Measurements from ENCODE around the gene BCL2L1.

BCL2L1 gene

DNA sequence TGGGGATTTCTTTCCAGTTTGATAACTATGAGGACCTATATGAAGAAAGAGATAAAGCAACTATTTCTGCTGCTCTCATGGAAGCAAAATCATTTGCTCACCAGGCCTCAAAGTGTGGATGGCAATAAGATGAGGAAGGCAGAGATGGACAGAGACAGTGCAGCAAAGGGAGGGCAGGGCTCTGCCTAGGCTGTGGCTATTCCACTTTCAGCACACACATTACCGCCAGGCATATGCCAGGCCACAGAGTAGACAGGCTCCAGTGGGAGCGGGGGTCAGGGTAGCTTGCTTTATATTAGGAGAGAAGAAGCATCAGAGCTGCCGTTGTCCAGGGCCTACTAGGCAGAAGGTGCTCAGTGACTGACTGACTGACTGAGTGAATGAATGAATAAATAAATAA is 40.9 kb downstream of the BCL2L1 start:
- Histone ChIP-seq H3K27ac (ENCODE audit: low read depth in 2 of 2, low read length in 2 of 2) (no peak overlapping the region), H3K4me1 (ENCODE audit: control insufficient read depth in 2 of 2, insufficient read depth in 2 of 2, low read length in 2 of 2) (peaks cover 12 to 19% of the 10 kb centered on the region in 2 donors), H3K27me3 (ENCODE audit: control insufficient read depth in 2 of 2, insufficient read depth in 2 of 2, low read length in 2 of 2) (no peaks in the 10 kb centered on the region), H3K9ac (ENCODE audit: low read depth in 1 of 2, low read length in 2 of 2) (no peak overlapping the region), H3K9me3 (ENCODE audit: control insufficient read depth in 2 of 2, low read length in 2 of 2) (no peaks in the 10 kb centered on the region), H3K36me3 (ENCODE audit: control insufficient read depth in 2 of 2, insufficient read depth in 2 of 2, low read length in 2 of 2) (peaks cover 21 to 23% of the 10 kb centered on the region in 2 donors), H3K4me3 (ENCODE audit: low read length in 2 of 2) (no peak overlapping the region)

DNA sequence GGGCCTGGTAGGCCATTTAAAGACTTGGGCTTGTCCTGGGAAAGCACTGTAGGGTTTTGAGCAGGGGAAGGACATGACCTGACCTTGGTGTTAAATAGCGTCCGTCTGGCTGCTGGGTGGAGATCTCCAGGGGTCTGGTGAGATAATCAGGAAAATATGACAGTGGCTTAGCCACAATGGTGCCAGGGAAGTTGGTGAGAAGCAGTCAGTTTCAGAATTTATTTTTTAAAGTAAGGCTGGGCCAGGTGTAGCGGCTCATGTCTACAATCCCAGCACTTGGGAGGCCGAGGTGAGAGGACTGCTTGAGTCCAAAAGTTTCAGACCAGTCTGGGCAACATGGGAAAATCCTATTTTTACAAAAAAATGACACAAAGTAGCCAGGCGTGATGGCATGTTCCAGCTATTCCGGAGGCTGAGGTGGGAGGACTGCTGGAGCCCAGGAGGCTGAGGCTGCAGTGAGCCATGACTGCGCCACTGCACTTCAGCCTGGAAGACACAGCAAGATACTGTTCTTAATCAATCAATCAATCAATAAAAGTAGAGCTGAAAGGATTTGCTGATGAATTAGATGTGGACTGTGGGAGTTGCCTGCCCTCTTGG is 41.4 kb downstream of the BCL2L1 start:
- H3K9me3 ChIP-seq (ENCODE audit: control insufficient read depth in 2 of 2, low read length in 2 of 2) = no peaks in the 10 kb centered on the region
- H3K36me3 ChIP-seq (ENCODE audit: control insufficient read depth in 2 of 2, insufficient read depth in 2 of 2, low read length in 2 of 2) = peaks cover 23 to 26% of the 10 kb centered on the region in 2 donors
- no peak overlapping the region for H3K9ac ChIP-seq (ENCODE audit: low read depth in 1 of 2, low read length in 2 of 2)
- H3K27me3 ChIP-seq (ENCODE audit: control insufficient read depth in 2 of 2, insufficient read depth in 2 of 2, low read length in 2 of 2) = no peaks in the 10 kb centered on the region
- H3K4me3 ChIP-seq (ENCODE audit: low read length in 2 of 2) = no peak overlapping the region
- peaks cover 14 to 18% of the 10 kb centered on the region in 2 donors for H3K4me1 ChIP-seq (ENCODE audit: control insufficient read depth in 2 of 2, insufficient read depth in 2 of 2, low read length in 2 of 2)
- H3K27ac ChIP-seq (ENCODE audit: low read depth in 2 of 2, low read length in 2 of 2) = no peak overlapping the region

DNA sequence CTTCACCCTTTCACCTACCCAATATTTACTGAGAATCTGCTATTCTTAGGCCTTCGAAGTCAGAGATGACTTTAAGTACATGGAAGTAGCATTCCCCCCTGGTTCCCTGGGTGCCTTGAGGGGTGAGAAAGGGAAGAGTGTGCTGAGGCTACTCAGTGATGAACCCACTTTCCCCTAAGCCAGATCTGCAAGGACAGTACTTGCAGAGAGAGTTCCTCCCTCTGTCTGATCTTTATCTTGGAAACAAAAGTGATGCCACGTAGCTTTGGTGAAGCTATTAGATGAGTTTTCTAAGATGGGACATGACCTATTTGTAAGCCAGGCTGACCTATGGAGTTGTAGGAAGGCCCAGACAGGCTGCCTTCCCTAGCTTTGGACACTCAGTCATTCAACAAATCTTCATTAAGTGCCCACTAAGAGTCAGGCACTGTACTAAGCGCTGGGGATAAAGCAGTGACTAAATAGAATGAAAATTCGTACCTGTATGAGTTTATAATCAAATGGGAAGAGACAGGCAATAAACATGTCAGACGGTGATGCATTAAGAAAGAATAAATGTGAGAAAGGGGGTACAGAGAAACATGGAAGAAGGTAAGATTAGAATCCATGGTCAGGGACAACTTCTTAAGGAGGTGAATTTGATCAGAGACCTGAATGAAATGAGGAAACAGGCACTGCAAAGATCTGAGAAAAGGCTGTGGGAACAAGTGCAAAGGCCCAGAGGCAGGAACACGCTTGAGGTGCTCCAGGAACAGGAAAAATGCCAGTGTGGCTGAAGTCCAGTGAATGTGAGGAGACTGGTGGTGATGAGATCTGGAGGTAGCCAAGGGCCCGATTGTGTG is 42.2 kb downstream of the BCL2L1 start:
- peaks cover 21 to 26% of the 10 kb centered on the region in 2 donors for H3K36me3 ChIP-seq (ENCODE audit: control insufficient read depth in 2 of 2, insufficient read depth in 2 of 2, low read length in 2 of 2)
- H3K27ac ChIP-seq (ENCODE audit: low read depth in 2 of 2, low read length in 2 of 2) = no peak overlapping the region
- H3K4me1 ChIP-seq (ENCODE audit: control insufficient read depth in 2 of 2, insufficient read depth in 2 of 2, low read length in 2 of 2) = peaks cover 17 to 22% of the 10 kb centered on the region in 2 donors
- no peak overlapping the region for H3K9ac ChIP-seq (ENCODE audit: low read depth in 1 of 2, low read length in 2 of 2)
- H3K4me3 ChIP-seq (ENCODE audit: low read length in 2 of 2) = no peak overlapping the region
- H3K9me3 ChIP-seq (ENCODE audit: control insufficient read depth in 2 of 2, low read length in 2 of 2) = no peaks in the 10 kb centered on the region
- H3K27me3 ChIP-seq (ENCODE audit: control insufficient read depth in 2 of 2, insufficient read depth in 2 of 2, low read length in 2 of 2) = no peaks in the 10 kb centered on the region

DNA sequence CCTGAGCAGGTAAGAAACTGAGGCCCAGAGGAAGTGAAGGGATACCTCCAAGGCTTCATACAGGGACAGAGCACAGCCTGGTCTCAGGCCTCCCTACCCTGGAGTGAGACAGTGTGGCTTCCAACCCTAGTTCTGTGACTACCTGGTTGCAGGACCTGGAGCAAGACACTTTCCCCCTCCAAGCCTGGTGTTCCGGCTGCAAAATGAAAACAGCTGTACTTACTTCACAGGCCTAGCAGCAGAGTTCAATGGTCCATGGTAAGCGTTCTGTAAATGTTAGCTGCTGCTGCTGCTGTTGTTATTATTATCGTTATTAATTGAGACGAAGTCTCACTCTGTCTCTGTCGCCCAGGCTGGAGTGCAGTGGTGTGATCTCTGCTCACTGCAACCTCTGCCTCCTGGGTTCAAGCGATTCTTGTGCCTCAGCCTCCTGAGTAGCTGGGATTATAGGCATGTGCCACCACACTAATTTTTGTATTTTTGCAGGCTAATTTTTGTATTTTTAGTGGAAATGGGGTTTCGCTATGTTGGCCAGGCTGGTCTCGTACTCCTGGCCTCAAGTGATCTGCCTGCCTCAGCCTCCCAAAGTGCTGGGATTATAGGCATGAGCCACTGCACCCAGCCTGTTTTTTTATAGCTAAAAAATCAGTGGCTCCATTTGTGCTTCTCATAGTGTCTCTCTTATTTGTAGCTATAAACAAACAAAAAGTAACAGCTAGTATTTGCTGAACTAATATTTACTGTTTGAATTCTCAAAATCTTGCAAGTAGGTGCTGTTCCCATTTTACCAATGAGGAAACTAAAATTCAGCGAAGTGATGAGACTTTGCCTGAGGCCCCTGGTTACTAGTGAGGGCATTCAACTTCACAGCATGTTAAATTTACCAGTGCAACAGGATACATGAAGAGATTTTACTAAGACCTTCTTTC is 43.0 kb downstream of the BCL2L1 start:
- peaks cover 23 to 27% of the 10 kb centered on the region in 2 donors for H3K4me1 ChIP-seq (ENCODE audit: control insufficient read depth in 2 of 2, insufficient read depth in 2 of 2, low read length in 2 of 2)
- H3K27ac ChIP-seq (ENCODE audit: low read depth in 2 of 2, low read length in 2 of 2) = no peak overlapping the region
- no peaks in the 10 kb centered on the region for H3K9me3 ChIP-seq (ENCODE audit: control insufficient read depth in 2 of 2, low read length in 2 of 2)
- peaks cover 21 to 31% of the 10 kb centered on the region in 2 donors for H3K36me3 ChIP-seq (ENCODE audit: control insufficient read depth in 2 of 2, insufficient read depth in 2 of 2, low read length in 2 of 2)
- H3K9ac ChIP-seq (ENCODE audit: low read depth in 1 of 2, low read length in 2 of 2) = no peak overlapping the region
- H3K4me3 ChIP-seq (ENCODE audit: low read length in 2 of 2) = no peak overlapping the region
- no peaks in the 10 kb centered on the region for H3K27me3 ChIP-seq (ENCODE audit: control insufficient read depth in 2 of 2, insufficient read depth in 2 of 2, low read length in 2 of 2)

DNA sequence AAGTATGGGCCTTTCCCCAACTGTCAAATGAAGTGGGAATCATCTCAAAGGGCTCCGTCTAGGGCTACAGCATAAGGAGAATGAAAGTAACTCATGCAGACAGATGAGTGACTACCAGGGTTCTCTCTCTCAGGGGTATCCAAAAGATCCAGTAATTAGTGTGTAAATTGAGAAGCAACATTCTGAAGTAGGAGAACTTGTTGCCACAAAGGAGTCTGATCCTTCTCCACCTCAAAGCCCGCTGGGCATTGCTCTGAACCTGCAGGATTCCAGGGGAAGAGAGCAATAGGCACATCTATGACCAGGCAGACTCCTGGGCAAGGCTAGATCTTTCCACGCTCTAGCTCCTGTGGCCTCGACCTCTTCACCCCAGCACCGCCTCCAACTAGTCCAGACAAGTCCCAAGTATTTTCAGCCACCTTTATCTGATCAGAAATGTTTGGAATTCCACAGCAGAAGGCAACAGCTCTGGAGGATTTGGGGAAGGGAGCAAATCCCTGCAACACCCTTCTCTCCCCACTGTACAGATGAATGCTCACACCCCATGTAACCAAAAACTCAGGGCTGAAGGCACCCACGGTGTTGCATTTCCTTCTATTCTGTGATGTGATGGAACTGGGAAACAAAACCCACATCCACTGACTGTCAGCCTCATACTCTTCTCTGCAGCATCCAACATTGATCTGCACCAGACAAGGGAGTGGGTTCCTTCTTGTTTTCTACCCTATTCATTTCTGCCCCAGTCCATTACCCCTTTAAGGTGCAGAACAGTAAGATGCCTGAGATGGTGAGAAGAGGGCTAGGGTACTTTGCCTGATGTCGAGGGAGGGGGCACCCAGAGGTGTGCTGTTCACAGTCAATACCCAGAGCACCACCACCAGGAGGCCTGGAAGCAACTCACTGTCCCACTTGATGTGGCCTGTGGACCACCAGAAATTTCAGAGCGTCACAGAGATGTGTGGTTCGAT is 44.0 kb downstream of the BCL2L1 start:
- Histone ChIP-seq H3K27ac (ENCODE audit: low read depth in 2 of 2, low read length in 2 of 2) (no peak overlapping the region), H3K4me1 (ENCODE audit: control insufficient read depth in 2 of 2, insufficient read depth in 2 of 2, low read length in 2 of 2) (peaks cover 23 to 27% of the 10 kb centered on the region in 2 donors), H3K9me3 (ENCODE audit: control insufficient read depth in 2 of 2, low read length in 2 of 2) (no peaks in the 10 kb centered on the region), H3K4me3 (ENCODE audit: low read length in 2 of 2) (no peak overlapping the region), H3K9ac (ENCODE audit: low read depth in 1 of 2, low read length in 2 of 2) (no peak overlapping the region), H3K36me3 (ENCODE audit: control insufficient read depth in 2 of 2, insufficient read depth in 2 of 2, low read length in 2 of 2) (peaks cover 18 to 31% of the 10 kb centered on the region in 2 donors), H3K27me3 (ENCODE audit: control insufficient read depth in 2 of 2, insufficient read depth in 2 of 2, low read length in 2 of 2) (no peaks in the 10 kb centered on the region)

DNA sequence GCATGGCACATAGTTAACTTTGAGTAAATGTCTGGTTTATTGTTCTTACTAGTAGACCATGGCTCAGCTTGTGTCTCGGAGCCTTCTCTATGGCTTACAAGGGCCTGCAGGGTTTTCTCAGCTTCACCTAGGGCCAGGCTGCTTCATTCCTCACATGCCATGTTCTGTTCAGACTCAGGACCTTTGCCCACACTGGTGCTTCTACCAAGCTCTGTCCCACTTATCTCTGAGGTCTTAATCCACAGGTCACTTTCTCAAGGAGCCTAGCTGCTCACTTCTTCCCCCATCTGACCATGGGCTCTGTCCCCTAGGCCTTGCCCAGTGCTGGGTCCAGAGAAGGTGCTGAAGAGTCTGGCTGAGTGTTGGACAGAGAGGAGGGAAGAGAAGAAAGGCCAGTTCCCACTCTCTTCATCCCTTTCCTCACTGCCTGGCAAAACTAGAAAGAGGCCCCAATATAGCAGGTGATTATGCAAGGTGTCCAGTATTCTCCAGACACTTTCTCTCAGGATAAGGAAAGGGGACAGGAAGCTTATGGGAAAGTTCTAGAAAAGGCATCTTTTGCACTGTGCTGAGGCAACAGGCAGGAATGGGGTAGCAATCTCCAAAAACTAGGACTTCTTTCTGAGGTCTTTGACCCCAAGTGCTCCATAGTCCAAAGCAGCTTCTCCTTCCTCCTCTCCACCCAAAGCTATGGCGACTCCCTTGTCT is 45.0 kb downstream of the BCL2L1 start:
- H3K4me1 ChIP-seq (ENCODE audit: control insufficient read depth in 2 of 2, insufficient read depth in 2 of 2, low read length in 2 of 2) = peaks cover 23 to 27% of the 10 kb centered on the region in 2 donors
- no peak overlapping the region for H3K27ac ChIP-seq (ENCODE audit: low read depth in 2 of 2, low read length in 2 of 2)
- H3K36me3 ChIP-seq (ENCODE audit: control insufficient read depth in 2 of 2, insufficient read depth in 2 of 2, low read length in 2 of 2) = peaks cover 18 to 31% of the 10 kb centered on the region in 2 donors
- no peak overlapping the region for H3K9ac ChIP-seq (ENCODE audit: low read depth in 1 of 2, low read length in 2 of 2)
- no peaks in the 10 kb centered on the region for H3K9me3 ChIP-seq (ENCODE audit: control insufficient read depth in 2 of 2, low read length in 2 of 2)
- no peak overlapping the region for H3K4me3 ChIP-seq (ENCODE audit: low read length in 2 of 2)
- H3K27me3 ChIP-seq (ENCODE audit: control insufficient read depth in 2 of 2, insufficient read depth in 2 of 2, low read length in 2 of 2) = no peaks in the 10 kb centered on the region

DNA sequence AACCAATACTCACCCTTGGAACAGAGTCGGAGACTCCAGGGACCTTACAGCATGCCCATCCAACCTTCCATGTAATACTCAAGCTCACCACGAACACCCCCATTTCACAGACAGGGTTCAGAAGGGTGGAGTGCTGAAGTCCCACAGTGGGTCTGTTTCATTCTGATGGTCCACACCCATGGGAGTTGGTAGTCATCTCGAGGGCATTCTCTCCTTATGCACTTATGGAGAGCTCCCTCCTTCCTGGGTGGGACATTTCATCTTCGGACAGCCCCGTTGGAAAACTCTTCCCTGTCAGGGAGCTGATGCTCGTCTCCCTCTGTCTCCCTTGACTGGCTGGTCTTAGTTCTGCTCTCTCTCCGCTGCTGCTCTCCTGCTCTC is 46.1 kb downstream of the BCL2L1 start:
- Histone ChIP-seq H3K4me1 (ENCODE audit: control insufficient read depth in 2 of 2, insufficient read depth in 2 of 2, low read length in 2 of 2) (peaks cover 24% of the 10 kb centered on the region in 2 donors), H3K4me3 (ENCODE audit: low read length in 2 of 2) (no peak overlapping the region), H3K36me3 (ENCODE audit: control insufficient read depth in 2 of 2, insufficient read depth in 2 of 2, low read length in 2 of 2) (peaks cover 18 to 31% of the 10 kb centered on the region in 2 donors), H3K9ac (ENCODE audit: low read depth in 1 of 2, low read length in 2 of 2) (no peak overlapping the region), H3K27me3 (ENCODE audit: control insufficient read depth in 2 of 2, insufficient read depth in 2 of 2, low read length in 2 of 2) (no peaks in the 10 kb centered on the region), H3K27ac (ENCODE audit: low read depth in 2 of 2, low read length in 2 of 2) (peak overlapping the region in 1 of 2 donors; percentile 38), H3K9me3 (ENCODE audit: control insufficient read depth in 2 of 2, low read length in 2 of 2) (no peaks in the 10 kb centered on the region)

DNA sequence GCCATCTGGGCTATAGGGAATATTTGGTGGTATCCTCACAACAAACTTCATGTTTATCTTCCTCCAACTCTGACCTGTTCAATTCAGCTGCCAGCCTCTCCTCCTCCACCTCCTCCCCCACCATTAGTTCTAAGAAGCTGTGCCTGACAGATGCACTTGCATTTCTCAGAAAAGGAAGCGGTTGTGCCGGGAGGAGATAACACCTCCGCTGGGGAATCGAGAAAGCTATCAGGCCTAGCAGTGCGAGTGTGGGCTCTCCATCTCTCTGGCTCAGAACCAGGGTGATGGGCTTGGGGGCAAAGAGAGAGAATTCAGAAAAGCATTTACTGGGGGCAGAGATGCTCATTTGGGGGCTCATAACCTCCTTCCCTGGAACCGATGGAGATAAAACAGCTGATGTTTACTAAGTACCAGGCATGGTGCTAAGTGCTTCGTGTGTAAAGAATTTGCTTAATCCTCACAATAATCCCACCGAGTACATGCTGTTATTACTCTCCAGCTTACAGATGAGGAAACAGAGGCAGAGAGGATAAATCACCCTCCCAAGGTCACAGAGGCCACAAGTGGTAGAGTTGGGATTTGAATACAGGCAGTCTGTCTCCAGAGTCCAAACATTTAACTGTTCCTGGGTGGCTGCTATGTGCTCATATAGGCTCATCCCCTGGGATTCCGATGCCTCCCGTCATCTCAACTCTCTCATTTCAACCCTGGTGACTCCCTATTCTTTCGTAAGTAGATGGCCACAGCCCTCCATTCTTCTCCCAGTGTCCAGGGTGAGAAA is 46.6 kb downstream of the BCL2L1 start:
- peak overlapping the region; percentile 48 to 85 for H3K27ac ChIP-seq (ENCODE audit: low read depth in 2 of 2, low read length in 2 of 2)
- peaks cover 29% of the 10 kb centered on the region in 2 donors for H3K4me1 ChIP-seq (ENCODE audit: control insufficient read depth in 2 of 2, insufficient read depth in 2 of 2, low read length in 2 of 2)
- H3K27me3 ChIP-seq (ENCODE audit: control insufficient read depth in 2 of 2, insufficient read depth in 2 of 2, low read length in 2 of 2) = no peaks in the 10 kb centered on the region
- H3K9me3 ChIP-seq (ENCODE audit: control insufficient read depth in 2 of 2, low read length in 2 of 2) = no peaks in the 10 kb centered on the region
- peak overlapping the region in 1 of 2 donors; percentile 7 for H3K9ac ChIP-seq (ENCODE audit: low read depth in 1 of 2, low read length in 2 of 2)
- H3K4me3 ChIP-seq (ENCODE audit: low read length in 2 of 2) = peak overlapping the region in 1 of 2 donors; percentile 69
- peaks cover 18 to 29% of the 10 kb centered on the region in 2 donors for H3K36me3 ChIP-seq (ENCODE audit: control insufficient read depth in 2 of 2, insufficient read depth in 2 of 2, low read length in 2 of 2)

Measured in mucosa of rectum (tissue), 2 donors.